ENCODE measurements around the gene HIP1. TPM values are rescaled to one million over a fixed set of nuclear protein-coding genes. Genes with fewer than 3 reads are reported as not detected.
A peak's percentile ranks its signal among the peaks of the same experiment; 100 is the strongest.
"Not testable (repeated sequence)": the region's sequence is repeated elsewhere in the genome, so short reads cannot be mapped to it uniquely, and the experiment has no call there.

Gene HIP1
- total RNA-seq, 1 experiment from 2014 or later: 43.3 TPM

GRCh38 chr7:75718390-75719031, 20.2 kb downstream of the HIP1 start:
- BruUV-seq (replicated peaks): TSS peak; percentile 64

GRCh38 chr7:75717746-75718145, 21.0 kb downstream of the HIP1 start:
- H3K4me1 ChIP-seq (ENCODE audit: control insufficient read depth, insufficient read depth, low read length); DNase-seq (ENCODE audit: low read depth, low spot score); H3K27me3 ChIP-seq (ENCODE audit: control insufficient read depth, insufficient read depth, low read length); H3K27ac ChIP-seq (ENCODE audit: low read length); H3K9me3 ChIP-seq (ENCODE audit: control insufficient read depth, insufficient read depth, low read depth, low read length); H3K36me3 ChIP-seq (ENCODE audit: control insufficient read depth, insufficient read depth, low read length); ATAC-seq; in situ Hi-C loops (cut with HindIII; ENCODE audit: low pct_unique_long_range_greater_than_20kb, low sequenced_read_pairs); BruUV-seq (replicated peaks); intact Hi-C loops (cut with micrococcal nuclease; ENCODE audit: unreplicated experiment); H3K4me3 ChIP-seq (ENCODE audit: low read depth in 2 of 2, low read length in 2 of 2): not testable (repeated sequence)
- POLR2A ChIA-PET: interaction anchor here (0.6 kb wide), 1 partner anchor 16 kb away, joined by 3 read pairs; no protein-coding TSS in a partner anchor
- CTCF ChIA-PET: interaction anchor here (0.6 kb wide), 2 partner anchors 14 to 129 kb away, joined by 3 to 4 read pairs; no protein-coding TSS in a partner anchor

More at GRCh38 chr7:75718390-75719031, 20.2 kb downstream of the HIP1 start:
- ChIA-PET CTCF (interaction anchor here (0.6 kb wide), 2 partner anchors 13 to 129 kb away, joined by 3 to 4 read pairs; no protein-coding TSS in a partner anchor), POLR2A (interaction anchor here (0.5 kb wide), 1 partner anchor 15 kb away, joined by 3 read pairs; no protein-coding TSS in a partner anchor)
- ATAC-seq (no peak), DNase-seq (ENCODE audit: low read depth, low spot score) (no peak)
- no peak for TF ChIP-seq SIN3A (IDR thresholded peaks at IDR 0.05; ENCODE audit: borderline replicate concordance, insufficient read depth, low read depth, low read length)
- TF ChIP-seq REST (IDR thresholded peaks at IDR 0.05; ENCODE audit: insufficient read depth in 1 of 2, low read depth in 2 of 2, low read length in 1 of 2): no peak
- TF ChIP-seq CTCF (IDR thresholded peaks at IDR 0.05): no peak
- no peak for TF ChIP-seq TCF7L2 (IDR thresholded peaks at IDR 0.05; ENCODE audit: low read depth, low read length)
- no peak for TF ChIP-seq POLR2AphosphoS5 (IDR thresholded peaks at IDR 0.05; ENCODE audit: low read depth, low read length)
- H3K36me3 ChIP-seq (ENCODE audit: control insufficient read depth, insufficient read depth, low read length): no peaks in the 10 kb centered on the region
- in situ Hi-C loops (cut with HindIII; ENCODE audit: low pct_unique_long_range_greater_than_20kb, low sequenced_read_pairs) (no loop called here), intact Hi-C loops (cut with micrococcal nuclease; ENCODE audit: unreplicated experiment) (no loop called here)
- no peak overlapping the region for H3K4me3 ChIP-seq (ENCODE audit: low read depth in 2 of 2, low read length in 2 of 2)
- H3K27ac ChIP-seq (ENCODE audit: low read length): no peak overlapping the region
- no peaks in the 10 kb centered on the region for H3K27me3 ChIP-seq (ENCODE audit: control insufficient read depth, insufficient read depth, low read length)
- peaks cover 4% of the 10 kb centered on the region; the same call in 1 of the 2 replicates for H3K4me1 ChIP-seq (ENCODE audit: control insufficient read depth, insufficient read depth, low read length)
- H3K9me3 ChIP-seq (ENCODE audit: control insufficient read depth, insufficient read depth, low read depth, low read length): no peaks in the 10 kb centered on the region

GRCh38 chr7:75716992-75717626, 21.6 kb downstream of the HIP1 start:
- intact Hi-C loops (cut with micrococcal nuclease; ENCODE audit: unreplicated experiment) (no loop called here), in situ Hi-C loops (cut with HindIII; ENCODE audit: low pct_unique_long_range_greater_than_20kb, low sequenced_read_pairs) (no loop called here)
- no TSS peak for BruUV-seq (replicated peaks)
- DNase-seq (ENCODE audit: low read depth, low spot score): peak; percentile 83
- Histone ChIP-seq H3K9me3 (ENCODE audit: control insufficient read depth, insufficient read depth, low read depth, low read length) (no peaks in the 10 kb centered on the region), H3K27ac (ENCODE audit: low read length) (no peak overlapping the region), H3K4me1 (ENCODE audit: control insufficient read depth, insufficient read depth, low read length) (peaks cover 4% of the 10 kb centered on the region; the same call in 1 of the 2 replicates), H3K36me3 (ENCODE audit: control insufficient read depth, insufficient read depth, low read length) (no peaks in the 10 kb centered on the region), H3K4me3 (ENCODE audit: low read depth in 2 of 2, low read length in 2 of 2) (no peak overlapping the region), H3K27me3 (ENCODE audit: control insufficient read depth, insufficient read depth, low read length) (no peaks in the 10 kb centered on the region)
- TF ChIP-seq REST (IDR thresholded peaks at IDR 0.05; ENCODE audit: insufficient read depth in 1 of 2, low read depth in 2 of 2, low read length in 1 of 2) (no peak), TCF7L2 (IDR thresholded peaks at IDR 0.05; ENCODE audit: low read depth, low read length) (no peak), SIN3A (IDR thresholded peaks at IDR 0.05; ENCODE audit: borderline replicate concordance, insufficient read depth, low read depth, low read length) (no peak), POLR2AphosphoS5 (IDR thresholded peaks at IDR 0.05; ENCODE audit: low read depth, low read length) (no peak), CTCF (IDR thresholded peaks at IDR 0.05) (no peak)
- ATAC-seq: peak; percentile 58; the same call in 1 of the 2 replicates
- ChIA-PET CTCF (no interaction called here), POLR2A (no interaction called here)
